HCT116 (cell line): ENCODE data around the gene PRXL2C.

ENCODE experiments used
- CEBPB ChIP-seq: IDR thresholded peaks from 2 replicates; pipeline ENCODE4 v1.6.1; 2012; ENCODE audit warnings: low read depth
- CTCF ChIP-seq, 3 experiments: fragments of 200-600 bp in 1 of 3; sonication (generic) in 1 of 3; IDR thresholded peaks in 2 of 3; conservative IDR thresholded peaks in 1 of 3; 2 replicates each; pipeline ENCODE4 v1.5.1; 2012 to 2017; ENCODE audit warnings: low read depth in 2 of 3, low read length in 2 of 3, antibody characterized with exemption in 1 of 3, borderline replicate concordance in 1 of 3, control low read depth in 1 of 3, mild to moderate bottlenecking in 1 of 3, mixed read lengths in 1 of 3, mixed run types in 1 of 3, moderate library complexity in 1 of 3; ENCODE audit not compliant: insufficient read depth in 1 of 3
- EGR1 ChIP-seq: IDR thresholded peaks from 2 replicates; pipeline ENCODE4 v1.6.1; 2012; ENCODE audit warnings: low read depth
- EZH2 ChIP-seq: fragments of 200-600 bp; sonication (generic); IDR thresholded peaks from 2 replicates; pipeline ENCODE4 v1.6.1; 2017; ENCODE audit warnings: antibody characterized with exemption, mixed run types
- FOSL1 ChIP-seq: IDR thresholded peaks from 2 replicates; pipeline ENCODE4 v1.6.1; 2012; ENCODE audit warnings: low read depth
- POLR2A ChIP-seq: IDR thresholded peaks from 2 replicates; pipeline ENCODE4 v1.7.0; 2011; ENCODE audit warnings: borderline replicate concordance; ENCODE audit not compliant: insufficient read depth, insufficient read length; ENCODE audit errors: extremely low read depth
- POLR2AphosphoS5 ChIP-seq: IDR thresholded peaks from 2 replicates; pipeline ENCODE4 v1.6.1; 2011; ENCODE audit warnings: mild to moderate bottlenecking, low read depth, low read length, moderate library complexity
- RAD21 ChIP-seq: IDR thresholded peaks from 2 replicates; pipeline ENCODE4 v1.6.1; 2012; ENCODE audit warnings: low read depth, mild to moderate bottlenecking
- REST ChIP-seq: IDR thresholded peaks from 2 replicates; pipeline ENCODE4 v1.6.1; 2012; ENCODE audit warnings: low read depth
- SP1 ChIP-seq: IDR thresholded peaks from 2 replicates; pipeline ENCODE4 v1.6.1; 2012; ENCODE audit warnings: low read depth
- SRF ChIP-seq: IDR thresholded peaks from 2 replicates; pipeline ENCODE4 v1.6.1; 2012; ENCODE audit warnings: low read depth

GRCh38 chr9:96667363-96667728 lies 12.2 kb upstream of the PRXL2C start:
- TF ChIP-seq EGR1 (no peak), POLR2AphosphoS5 (no peak), CEBPB (no peak), CTCF (IDR thresholded peaks at IDR 0.05 in 2 of 3, conservative IDR thresholded peaks at IDR 0.05 in 1 of 3; ENCODE audit: borderline replicate concordance in 1 of 3, insufficient read depth in 1 of 3, low read depth in 2 of 3, low read length in 2 of 3) (no peak), POLR2A (no peak), SRF (no peak), EZH2 (no peak), SP1 (no peak), FOSL1 (no peak), RAD21 (0 out of 2 replicates have a peak, but pooled peaks have one; percentile 6), REST (no peak)
